ENCODE measurements around the gene HIP1.
"Not testable (repeated sequence)": the region's sequence is repeated elsewhere in the genome, so short reads cannot be mapped to it uniquely, and the experiment has no call there.

The HIP1 gene

GRCh38 chr7:75613351-75613750 is 125.4 kb downstream of the HIP1 start:
- H3K27ac ChIP-seq (ENCODE audit: low read length) = no peak overlapping the region
- no peaks in the 10 kb centered on the region for H3K27me3 ChIP-seq (ENCODE audit: control insufficient read depth, insufficient read depth, low read length)

GRCh38 chr7:75611557-75612178 is 127.1 kb downstream of the HIP1 start:
- WGBS (ENCODE audit: insufficient coverage, insufficient read length) = no CpG with 5 or more reads among the region's 16 CpGs
- no peak overlapping the region for H3K27ac ChIP-seq (ENCODE audit: low read length)
- no peak for DNase-seq (ENCODE audit: low read depth, low spot score)
- peaks cover 5% of the 10 kb centered on the region for H3K4me1 ChIP-seq (ENCODE audit: control insufficient read depth, insufficient read depth, low read length)
- H3K9me3 ChIP-seq (ENCODE audit: control insufficient read depth, insufficient read depth, low read length) = no peaks in the 10 kb centered on the region
- no peaks in the 10 kb centered on the region for H3K36me3 ChIP-seq (ENCODE audit: control insufficient read depth, insufficient read depth, low read length)
- H3K4me3 ChIP-seq (ENCODE audit: low read length) = no peak overlapping the region
- H3K27me3 ChIP-seq (ENCODE audit: control insufficient read depth, insufficient read depth, low read length) = no peaks in the 10 kb centered on the region

More at GRCh38 chr7:75613351-75613750, 125.4 kb downstream of the HIP1 start:
- no CpG with 5 or more reads among the region's 4 CpGs for WGBS (ENCODE audit: insufficient coverage, insufficient read length)
- no peaks in the 10 kb centered on the region for H3K9me3 ChIP-seq (ENCODE audit: control insufficient read depth, insufficient read depth, low read length)
- no peaks in the 10 kb centered on the region for H3K36me3 ChIP-seq (ENCODE audit: control insufficient read depth, insufficient read depth, low read length)
- H3K4me3 ChIP-seq (ENCODE audit: low read length) = no peak overlapping the region
- peaks cover 5% of the 10 kb centered on the region for H3K4me1 ChIP-seq (ENCODE audit: control insufficient read depth, insufficient read depth, low read length)
- DNase-seq (ENCODE audit: low read depth, low spot score) = no peak

GRCh38 chr7:75609416-75609815 is 129.3 kb downstream of the HIP1 start:
- not testable (repeated sequence) for H3K9me3 ChIP-seq (ENCODE audit: control insufficient read depth, insufficient read depth, low read length); H3K27me3 ChIP-seq (ENCODE audit: control insufficient read depth, insufficient read depth, low read length); H3K4me3 ChIP-seq (ENCODE audit: low read length); H3K4me1 ChIP-seq (ENCODE audit: control insufficient read depth, insufficient read depth, low read length); H3K27ac ChIP-seq (ENCODE audit: low read length); DNase-seq (ENCODE audit: low read depth, low spot score); H3K36me3 ChIP-seq (ENCODE audit: control insufficient read depth, insufficient read depth, low read length)
- 100% methylated on average over 3 of the region's 11 CpGs for whole genome bisulfite sequencing (ENCODE audit: insufficient coverage, insufficient read length)

GRCh38 chr7:75608451-75609122 is 130.2 kb downstream of the HIP1 start:
- no CpG with 5 or more reads among the region's 8 CpGs for WGBS (ENCODE audit: insufficient coverage, insufficient read length)
- Histone ChIP-seq H3K36me3 (ENCODE audit: control insufficient read depth, insufficient read depth, low read length) (peaks cover 3% of the 10 kb centered on the region), H3K4me3 (ENCODE audit: low read length) (no peak overlapping the region), H3K27ac (ENCODE audit: low read length) (no peak overlapping the region), H3K9me3 (ENCODE audit: control insufficient read depth, insufficient read depth, low read length) (no peaks in the 10 kb centered on the region), H3K4me1 (ENCODE audit: control insufficient read depth, insufficient read depth, low read length) (peaks cover 6% of the 10 kb centered on the region), H3K27me3 (ENCODE audit: control insufficient read depth, insufficient read depth, low read length) (no peaks in the 10 kb centered on the region)
- DNase-seq (ENCODE audit: low read depth, low spot score) = no peak

- Histone ChIP-seq H3K27me3 (ENCODE audit: control insufficient read depth, insufficient read depth, low read length) (no peaks in the 10 kb centered on the region), H3K4me3 (ENCODE audit: low read length) (no peak overlapping the region), H3K9me3 (ENCODE audit: control insufficient read depth, insufficient read depth, low read length) (no peaks in the 10 kb centered on the region), H3K4me1 (ENCODE audit: control insufficient read depth, insufficient read depth, low read length) (0 out of 2 replicates have a peak, but pooled peaks cover 2% of the 10 kb centered on the region), H3K36me3 (ENCODE audit: control insufficient read depth, insufficient read depth, low read length) (peaks cover 3% of the 10 kb centered on the region), H3K27ac (ENCODE audit: low read length) (no peak overlapping the region)
- DNase-seq (ENCODE audit: low read depth, low spot score) = no peak
- no CpG with 5 or more reads among the region's 3 CpGs for WGBS (ENCODE audit: insufficient coverage, insufficient read length)
Measured at GRCh38 chr7:75604408-75604807, 134.3 kb downstream of the HIP1 start.

GRCh38 chr7:75602831-75603230 is 135.9 kb downstream of the HIP1 start:
- H3K9me3 ChIP-seq (ENCODE audit: control insufficient read depth, insufficient read depth, low read length); H3K36me3 ChIP-seq (ENCODE audit: control insufficient read depth, insufficient read depth, low read length); H3K4me1 ChIP-seq (ENCODE audit: control insufficient read depth, insufficient read depth, low read length); H3K27ac ChIP-seq (ENCODE audit: low read length); DNase-seq (ENCODE audit: low read depth, low spot score); H3K4me3 ChIP-seq (ENCODE audit: low read length); H3K27me3 ChIP-seq (ENCODE audit: control insufficient read depth, insufficient read depth, low read length): not testable (repeated sequence)
- whole genome bisulfite sequencing (ENCODE audit: insufficient coverage, insufficient read length) = no CpG with 5 or more reads among the region's 9 CpGs

GRCh38 chr7:75601539-75601938 is 137.2 kb downstream of the HIP1 start:
- Histone ChIP-seq H3K9me3 (ENCODE audit: control insufficient read depth, insufficient read depth, low read length) (no peaks in the 10 kb centered on the region), H3K4me3 (ENCODE audit: low read length) (no peak overlapping the region), H3K27me3 (ENCODE audit: control insufficient read depth, insufficient read depth, low read length) (no peaks in the 10 kb centered on the region), H3K36me3 (ENCODE audit: control insufficient read depth, insufficient read depth, low read length) (peaks cover 3% of the 10 kb centered on the region), H3K4me1 (ENCODE audit: control insufficient read depth, insufficient read depth, low read length) (0 out of 2 replicates have a peak, but pooled peaks cover 2% of the 10 kb centered on the region), H3K27ac (ENCODE audit: low read length) (no peak overlapping the region)
- DNase-seq (ENCODE audit: low read depth, low spot score) = no peak
- WGBS (ENCODE audit: insufficient coverage, insufficient read length) = no CpG with 5 or more reads among the region's 6 CpGs

- not testable (repeated sequence) for H3K4me3 ChIP-seq (ENCODE audit: low read length); H3K27me3 ChIP-seq (ENCODE audit: control insufficient read depth, insufficient read depth, low read length); H3K9me3 ChIP-seq (ENCODE audit: control insufficient read depth, insufficient read depth, low read length); H3K27ac ChIP-seq (ENCODE audit: low read length); H3K36me3 ChIP-seq (ENCODE audit: control insufficient read depth, insufficient read depth, low read length); DNase-seq (ENCODE audit: low read depth, low spot score); H3K4me1 ChIP-seq (ENCODE audit: control insufficient read depth, insufficient read depth, low read length)
- no CpG with 5 or more reads among the region's 4 CpGs for WGBS (ENCODE audit: insufficient coverage, insufficient read length)
Measured at GRCh38 chr7:75600748-75601147, 138.0 kb downstream of the HIP1 start.

GRCh38 chr7:75599244-75599781 is 139.4 kb downstream of the HIP1 start:
- H3K27ac ChIP-seq (ENCODE audit: low read length) = no peak overlapping the region
- H3K4me1 ChIP-seq (ENCODE audit: control insufficient read depth, insufficient read depth, low read length) = no peaks in the 10 kb centered on the region
- no peak for DNase-seq (ENCODE audit: low read depth, low spot score)
- H3K36me3 ChIP-seq (ENCODE audit: control insufficient read depth, insufficient read depth, low read length) = no peaks in the 10 kb centered on the region; the same call in 1 of the 2 replicates
- no peaks in the 10 kb centered on the region for H3K27me3 ChIP-seq (ENCODE audit: control insufficient read depth, insufficient read depth, low read length)
- no CpG with 5 or more reads among the region's 15 CpGs for WGBS (ENCODE audit: insufficient coverage, insufficient read length)
- H3K4me3 ChIP-seq (ENCODE audit: low read length) = no peak overlapping the region
- H3K9me3 ChIP-seq (ENCODE audit: control insufficient read depth, insufficient read depth, low read length) = no peaks in the 10 kb centered on the region

GRCh38 chr7:75596727-75597614 is 141.8 kb downstream of the HIP1 start:
- Histone ChIP-seq H3K4me3 (ENCODE audit: low read length) (no peak overlapping the region), H3K4me1 (ENCODE audit: control insufficient read depth, insufficient read depth, low read length) (no peaks in the 10 kb centered on the region), H3K27ac (ENCODE audit: low read length) (no peak overlapping the region), H3K27me3 (ENCODE audit: control insufficient read depth, insufficient read depth, low read length) (no peaks in the 10 kb centered on the region), H3K36me3 (ENCODE audit: control insufficient read depth, insufficient read depth, low read length) (peaks cover 4% of the 10 kb centered on the region), H3K9me3 (ENCODE audit: control insufficient read depth, insufficient read depth, low read length) (no peaks in the 10 kb centered on the region)
- DNase-seq (ENCODE audit: low read depth, low spot score) = no peak
- no CpG with 5 or more reads among the region's 16 CpGs for WGBS (ENCODE audit: insufficient coverage, insufficient read length)
